Pulmonary artery endothelial cell (primary cell): ENCODE measurements around the gene LBR. TPM values are rescaled to one million over a fixed set of nuclear protein-coding genes. Genes with fewer than 3 reads are reported as not detected.

Experiments
- DNase-seq: peaks from one replicate; pipeline ENCODE4 v3.0.0-alpha.2; 2011; ENCODE audit warnings: low read depth, low spot score
- total RNA-seq: library from RNA; depleted of rRNA; stranded (reverse); fragments of >200 nt; gene quantifications from 2 replicates; pipeline ENCODE4 v1.2.3, GENCODE V29; 2014

Gene LBR
- total RNA-seq, 1 donor from 2014 or later: 73.9 TPM

- no peak for DNase-seq
Observed at GRCh38 chr1:225464851-225465792, 37.3 kb upstream of the LBR start.

- no peak for DNase-seq
Observed at GRCh38 chr1:225462714-225463574, 35.1 kb upstream of the LBR start.

- no peak for DNase-seq
Observed at GRCh38 chr1:225462429-225462713, 34.5 kb upstream of the LBR start.

GRCh38 chr1:225461533-225462428, 33.9 kb upstream of the LBR start:
- no peak for DNase-seq

GRCh38 chr1:225460737-225461532, 33.1 kb upstream of the LBR start:
- no peak for DNase-seq

GRCh38 chr1:225460021-225460736, 32.3 kb upstream of the LBR start:
- DNase-seq: no peak

GRCh38 chr1:225458222-225458631, 30.4 kb upstream of the LBR start:
- DNase-seq: no peak

- no peak for DNase-seq
Observed at GRCh38 chr1:225454733-225455132, 26.9 kb upstream of the LBR start.

GRCh38 chr1:225453797-225454648, 26.2 kb upstream of the LBR start:
- no peak for DNase-seq

- no peak for DNase-seq
Observed at GRCh38 chr1:225451840-225452515, 24.1 kb upstream of the LBR start.

- no peak for DNase-seq
Observed at GRCh38 chr1:225451340-225451739, 23.5 kb upstream of the LBR start.

- DNase-seq: no peak
Observed at GRCh38 chr1:225450491-225451191, 22.8 kb upstream of the LBR start.

- no peak for DNase-seq
Observed at GRCh38 chr1:225449774-225450173, 21.9 kb upstream of the LBR start.

- no peak for DNase-seq
Observed at GRCh38 chr1:225449261-225449660, 21.4 kb upstream of the LBR start.

GRCh38 chr1:225448146-225448805, 20.4 kb upstream of the LBR start:
- no peak for DNase-seq

GRCh38 chr1:225447650-225448089, 19.8 kb upstream of the LBR start:
- no peak for DNase-seq

- DNase-seq: no peak
Observed at GRCh38 chr1:225446981-225447615, 19.3 kb upstream of the LBR start.
